NAMALWA (cell line): ENCODE results near the gene CD276.
A peak's percentile ranks its signal among the peaks of the same experiment; 100 is the strongest.
"Not testable (repeated sequence)": the region's sequence is repeated elsewhere in the genome, so short reads cannot be mapped to it uniquely, and the experiment has no call there.

Experiments used
- DNase-seq: peaks from one replicate; pipeline ENCODE4 v3.0.0-alpha.2; 2015; ENCODE audit warnings: low spot score

The CD276 gene

DNA sequence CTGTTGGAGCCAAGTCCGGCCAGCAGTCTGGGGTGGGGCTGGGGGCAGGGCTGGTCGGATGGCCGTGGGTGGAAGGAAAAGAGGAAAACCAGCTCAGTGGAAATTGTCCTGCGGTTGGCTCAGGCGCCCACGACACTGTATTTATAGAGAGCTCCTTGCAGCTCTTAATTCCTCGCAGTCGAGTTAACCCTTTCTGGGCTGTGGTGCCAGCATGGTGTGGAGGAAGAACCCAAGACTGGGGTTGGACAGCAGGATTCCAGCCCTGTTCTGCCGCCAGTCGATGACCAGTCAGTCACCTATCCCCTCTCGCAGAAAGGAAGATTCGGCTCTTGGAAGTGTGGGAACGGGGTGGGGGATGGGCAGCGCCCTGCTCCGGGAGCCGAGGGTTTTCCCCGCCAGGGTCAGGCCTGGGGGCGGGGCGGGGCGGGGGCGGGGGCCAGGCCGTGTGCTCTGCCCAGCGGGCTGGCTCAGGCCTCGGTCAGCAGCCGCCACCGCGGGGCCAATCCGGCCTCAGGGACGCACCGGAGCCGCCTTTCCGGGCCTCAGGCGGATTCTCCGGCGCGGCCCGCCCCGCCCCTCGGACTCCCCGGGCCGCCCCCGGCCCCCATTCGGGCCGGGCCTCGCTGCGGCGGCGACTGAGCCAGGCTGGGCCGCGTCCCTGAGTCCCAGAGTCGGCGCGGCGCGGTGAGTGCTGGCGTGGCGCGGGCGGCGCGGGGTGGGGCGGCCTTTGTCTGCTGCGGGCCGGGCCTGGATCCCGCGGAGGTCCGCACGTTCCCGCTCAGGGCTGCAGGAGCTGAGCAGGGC lies at the start of gene CD276:
CD276 (plus strand) TSS at position 607 of the 804 bp plus-strand sequence. CDS start 15,257 bp downstream, outside the sequence.
- DNase-seq: no peak

DNA sequence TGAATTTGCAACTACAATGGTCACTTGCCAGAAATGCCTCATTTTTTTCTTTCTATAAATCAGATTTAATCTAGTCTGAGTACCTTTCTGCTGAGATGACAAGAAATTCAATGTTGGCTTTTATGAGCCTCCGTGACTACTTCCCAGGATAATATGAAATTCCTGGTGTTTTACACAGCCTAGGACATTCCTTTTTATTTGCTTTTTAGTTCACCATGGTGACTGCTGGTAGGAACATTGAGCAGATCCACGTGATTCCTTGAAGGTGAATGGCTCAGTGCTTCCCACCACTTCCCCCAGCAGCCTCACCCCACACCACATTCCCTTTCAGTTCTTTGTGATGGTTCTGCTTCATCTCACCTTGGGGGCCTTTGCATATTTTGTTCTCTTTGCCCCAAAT lies 46.7 kb upstream of the CD276 start:
- no peak for DNase-seq

DNA sequence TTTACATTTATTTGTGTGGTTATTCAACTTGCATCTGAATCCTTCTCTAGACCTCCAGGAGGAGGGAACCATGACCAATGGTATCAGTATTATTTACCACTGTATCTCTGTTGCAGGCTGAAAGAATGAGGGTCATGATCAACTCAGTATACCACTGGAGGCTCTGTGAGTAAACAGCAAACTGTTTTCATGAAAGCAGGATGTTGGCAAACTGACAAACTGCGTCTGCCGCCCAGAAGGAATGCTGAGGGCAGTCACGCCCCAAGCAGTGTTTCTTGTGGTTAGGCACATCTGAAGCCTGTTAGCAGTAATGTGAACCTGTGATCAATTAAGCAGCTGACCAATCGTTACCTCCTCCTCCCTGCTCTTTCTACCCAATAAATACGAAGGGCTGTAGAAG lies 44.7 kb upstream of the CD276 start:
- not testable (repeated sequence) for DNase-seq

DNA sequence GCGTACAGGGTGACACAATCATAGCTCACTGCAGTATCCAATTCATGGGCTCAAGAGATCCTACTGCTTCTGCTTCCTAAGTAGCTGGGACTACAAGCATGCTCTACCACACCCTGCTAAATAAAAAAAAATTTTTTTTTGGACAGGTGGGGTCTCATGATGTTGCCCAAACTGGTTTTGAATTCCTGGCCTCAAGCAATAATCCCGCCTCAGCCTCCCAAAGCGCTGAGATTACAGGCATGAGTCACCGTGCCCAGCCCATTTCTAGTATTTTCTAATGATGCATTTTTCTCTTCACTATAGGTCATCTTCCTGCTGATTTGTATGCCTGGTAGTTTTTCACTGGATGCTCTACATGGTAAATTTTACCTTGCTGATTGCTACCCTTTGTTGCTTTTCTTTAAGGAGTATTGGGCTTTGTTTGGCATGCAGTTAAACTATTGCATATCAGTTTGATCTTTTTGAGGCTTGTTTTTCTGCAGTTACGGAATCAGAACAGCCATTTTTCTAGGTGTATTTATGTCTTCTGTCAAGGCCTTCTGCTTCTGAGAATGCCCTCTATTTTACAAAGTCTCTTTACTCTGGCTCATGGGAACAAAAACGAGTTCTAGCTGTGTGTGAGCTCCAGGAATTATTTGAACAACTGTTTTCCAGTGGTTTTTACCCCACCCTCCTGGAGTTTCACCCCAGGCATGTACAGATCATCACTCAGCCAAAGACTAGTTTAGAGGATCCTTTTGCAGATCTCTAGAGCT lies 36.7 kb upstream of the CD276 start:
- DNase-seq: no peak

DNA sequence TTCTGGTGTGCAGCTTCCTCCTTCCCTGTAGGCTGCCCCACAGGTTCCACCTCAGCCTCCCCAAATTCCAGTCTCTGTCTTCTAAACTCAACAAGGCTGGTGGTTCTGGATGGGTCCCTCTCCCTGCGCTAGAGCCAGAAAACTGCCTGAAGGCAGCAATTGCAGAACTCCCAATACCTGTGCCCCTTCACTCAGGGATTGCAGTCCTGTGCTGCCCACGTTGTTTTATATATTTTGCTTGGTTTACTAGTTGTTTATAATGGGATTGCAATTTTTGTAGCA lies 36.2 kb upstream of the CD276 start:
- DNase-seq: no peak

DNA sequence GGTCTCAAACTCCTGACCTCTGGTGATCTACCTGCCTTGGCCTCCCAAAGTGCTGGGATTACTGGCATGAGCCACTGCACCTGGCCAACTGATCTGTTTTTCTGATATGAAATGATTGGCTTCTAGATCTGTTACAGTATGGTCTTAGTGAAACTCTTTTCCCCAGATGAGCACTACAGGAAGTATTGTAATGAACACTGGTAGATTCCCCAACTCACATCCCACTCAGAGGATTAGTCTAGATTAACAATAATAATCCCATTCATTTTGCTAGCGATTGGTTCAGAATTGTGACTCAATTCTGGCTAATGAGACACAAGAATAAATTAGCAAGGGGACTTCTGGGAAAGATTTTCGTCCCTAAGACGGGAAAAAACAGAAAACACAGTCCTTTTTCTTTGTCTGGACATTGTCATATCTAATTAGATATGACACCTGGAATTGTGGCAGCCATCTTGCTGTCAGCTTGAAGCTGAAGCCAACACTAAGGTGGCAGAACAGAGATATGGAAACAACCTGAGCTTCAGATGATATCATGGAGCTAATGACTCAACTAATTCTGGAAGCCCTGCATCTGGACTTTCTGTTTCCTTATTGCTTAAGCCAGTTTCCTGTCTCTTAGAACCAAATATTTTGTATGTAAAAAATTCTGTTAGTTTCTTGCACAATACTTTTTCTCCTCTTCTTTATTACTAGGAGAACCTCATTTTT lies 33.6 kb upstream of the CD276 start:
- DNase-seq: no peak

DNA sequence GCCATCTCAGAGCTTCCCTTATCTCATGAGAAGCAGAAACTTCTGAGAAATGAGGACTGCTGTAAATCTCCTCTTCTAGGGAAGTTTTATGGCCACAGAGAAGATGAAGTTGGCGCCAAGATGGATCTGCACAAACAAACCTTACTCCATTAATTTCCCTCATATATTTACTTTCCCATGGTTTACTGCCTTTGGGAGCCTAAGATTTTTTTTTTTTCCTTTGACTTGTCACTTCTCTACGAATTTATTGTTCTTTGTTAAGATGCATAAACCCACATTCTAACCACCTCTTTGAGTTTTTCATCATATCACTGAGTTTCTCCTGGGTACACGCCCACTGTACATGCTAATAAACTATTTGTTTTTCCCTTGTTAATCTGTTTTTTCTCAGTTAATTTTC lies 29.5 kb upstream of the CD276 start:
- DNase-seq: no peak

DNA sequence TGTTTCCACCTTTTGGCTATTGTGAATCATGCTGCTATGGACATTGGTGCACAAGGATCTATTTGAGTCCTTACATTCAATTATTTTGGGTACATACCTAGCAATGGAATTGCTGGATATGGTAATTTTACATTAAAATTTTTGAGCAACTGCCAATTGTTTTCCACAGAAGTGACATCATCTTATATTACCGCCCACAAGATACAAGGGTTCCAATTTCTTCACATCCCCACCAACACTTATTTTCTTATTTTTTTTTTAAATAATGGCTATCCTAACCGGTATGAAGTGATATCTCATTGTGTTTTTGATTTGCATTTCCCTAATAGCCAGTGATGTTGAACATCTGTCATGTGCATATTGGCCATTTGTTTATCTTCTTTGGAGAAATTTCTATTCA lies 28.5 kb upstream of the CD276 start:
- no peak for DNase-seq

DNA sequence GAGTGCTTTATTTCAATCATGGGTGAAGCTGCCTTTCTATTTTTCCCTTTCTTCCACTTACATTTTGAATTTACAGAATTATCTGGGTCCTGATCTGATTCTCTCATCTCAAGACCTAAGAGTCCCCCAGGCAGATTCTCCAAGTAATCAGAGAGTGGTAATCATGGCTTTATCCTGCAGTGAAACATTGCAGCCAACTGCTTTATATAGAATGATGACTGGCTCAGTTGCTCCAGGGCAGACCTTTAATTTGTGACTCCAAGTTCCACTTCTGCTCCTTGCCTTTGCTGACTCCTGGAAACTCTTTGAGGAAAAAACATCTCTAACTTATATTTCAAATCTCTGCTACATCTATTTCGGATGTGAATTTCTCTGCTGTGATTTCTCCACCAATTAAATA lies 25.5 kb upstream of the CD276 start:
- no peak for DNase-seq

DNA sequence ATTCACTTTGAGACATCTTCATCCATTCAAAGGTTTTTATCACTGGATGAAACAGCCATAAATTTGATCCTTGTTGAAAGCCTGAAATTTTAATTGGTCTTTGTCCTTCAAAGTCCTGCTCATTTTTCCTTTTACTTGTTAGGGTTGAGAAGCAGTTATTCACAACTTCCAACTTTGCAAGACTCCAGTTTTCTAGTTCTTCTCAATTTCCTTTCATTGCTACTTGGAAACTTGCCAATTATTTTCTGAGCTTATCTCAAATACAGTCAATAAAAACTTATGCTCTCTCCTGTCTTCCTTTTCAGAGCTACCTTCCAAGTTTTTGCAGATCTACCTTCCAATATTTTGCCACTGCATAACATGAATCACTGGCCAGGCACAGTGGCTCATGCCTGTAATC lies 23.7 kb upstream of the CD276 start:
- DNase-seq: no peak

DNA sequence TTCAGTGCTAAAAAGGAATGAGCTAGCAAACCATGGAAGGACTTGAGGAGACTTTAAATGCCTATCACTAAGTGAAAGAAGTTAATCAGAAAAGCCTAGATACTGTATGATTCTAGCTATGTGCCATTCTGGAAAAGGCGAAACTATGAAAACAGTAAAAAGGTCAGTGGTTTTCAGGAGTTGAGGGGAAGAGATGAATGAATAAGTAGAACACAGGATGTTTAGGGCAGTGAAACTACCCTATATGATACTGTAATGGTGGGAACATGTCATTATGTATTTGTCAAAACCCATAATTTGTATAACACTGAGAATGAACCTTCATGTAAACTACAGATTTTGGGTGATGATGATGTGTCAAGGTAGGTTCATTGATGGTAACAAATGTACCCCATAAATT lies 9.6 kb upstream of the CD276 start:
- no peak for DNase-seq

DNA sequence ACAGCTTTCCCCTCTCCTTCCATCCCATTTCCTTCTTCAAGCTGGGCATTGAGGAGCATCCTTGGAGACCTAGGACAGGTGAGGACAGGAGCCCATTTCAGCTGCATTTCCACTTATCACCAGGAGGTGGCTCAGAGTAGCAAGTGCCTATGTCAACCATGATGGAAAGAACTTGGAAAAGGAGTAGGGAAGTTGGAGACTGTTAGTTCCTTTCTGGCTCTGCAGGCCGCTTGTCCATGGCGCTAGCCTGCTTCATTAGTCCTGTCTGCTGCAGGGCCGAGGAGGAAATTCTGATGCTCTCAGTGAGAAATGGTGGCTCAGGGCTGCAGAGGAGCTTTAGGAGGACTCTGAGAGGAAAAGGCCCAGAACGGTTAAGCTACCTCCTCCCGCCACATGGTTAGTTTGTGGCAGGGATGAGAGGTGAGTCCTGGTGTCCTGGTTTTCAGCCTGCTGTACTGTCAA lies 7.0 kb upstream of the CD276 start:
- DNase-seq: peak; percentile 49

DNA sequence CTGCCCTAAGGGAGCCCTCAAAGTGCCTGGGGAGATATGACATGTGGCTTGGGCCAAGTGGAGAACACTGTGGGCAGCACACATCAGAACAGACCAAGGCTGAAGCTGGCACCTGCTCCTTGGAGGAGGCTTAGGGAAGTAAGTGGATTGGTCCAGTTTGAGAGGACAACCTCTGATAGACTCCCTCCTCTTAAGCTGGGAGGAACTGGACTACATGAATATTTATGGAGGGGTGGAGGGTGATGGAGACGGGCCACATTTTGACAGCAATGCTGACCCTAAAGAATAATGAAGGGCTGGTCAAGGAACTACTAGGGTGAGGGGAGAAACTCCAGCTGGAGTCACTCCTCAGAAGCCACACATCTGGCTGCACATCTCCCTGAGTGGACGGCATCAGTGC lies 6.5 kb upstream of the CD276 start:
- no peak for DNase-seq

DNA sequence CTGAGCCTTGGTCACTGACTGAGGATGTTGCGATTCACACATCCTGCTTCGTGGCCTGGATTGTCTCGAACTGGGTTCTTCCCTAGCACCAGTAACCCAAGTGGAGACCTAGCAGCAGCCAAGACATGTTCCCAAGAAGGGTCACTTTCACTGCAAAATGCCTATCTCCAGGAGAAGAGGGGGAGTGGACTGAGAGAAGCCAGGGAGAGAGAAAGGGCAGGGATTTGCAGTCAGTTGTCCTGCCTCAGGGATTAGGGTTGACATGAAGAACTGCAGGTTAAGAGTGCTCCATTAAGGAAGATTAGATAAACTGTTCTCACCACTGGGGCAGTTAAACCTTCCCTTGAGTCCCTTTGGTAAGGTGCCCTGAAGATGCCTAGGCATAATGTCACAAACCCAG lies 5.7 kb upstream of the CD276 start:
- DNase-seq: no peak

DNA sequence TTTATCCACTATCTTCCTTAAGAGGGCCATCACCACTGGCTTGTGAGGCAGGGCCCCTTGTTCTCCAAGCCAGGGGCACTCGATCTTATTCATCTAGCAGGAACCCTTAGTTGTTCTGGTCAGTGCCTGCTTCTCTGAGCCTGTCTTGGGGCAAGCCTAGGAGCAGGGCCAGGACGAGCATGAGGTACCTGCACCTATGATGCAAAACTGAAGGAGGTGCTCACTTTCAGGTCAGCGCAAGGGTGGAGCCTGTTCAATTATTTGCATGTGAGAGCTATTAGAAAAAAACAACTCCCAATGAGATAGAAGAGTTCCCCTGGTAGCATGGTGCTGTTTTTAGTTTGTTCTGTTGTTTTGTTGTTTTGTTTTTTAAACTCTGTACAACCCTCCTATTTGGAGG lies 5.0 kb upstream of the CD276 start:
- DNase-seq: no peak

DNA sequence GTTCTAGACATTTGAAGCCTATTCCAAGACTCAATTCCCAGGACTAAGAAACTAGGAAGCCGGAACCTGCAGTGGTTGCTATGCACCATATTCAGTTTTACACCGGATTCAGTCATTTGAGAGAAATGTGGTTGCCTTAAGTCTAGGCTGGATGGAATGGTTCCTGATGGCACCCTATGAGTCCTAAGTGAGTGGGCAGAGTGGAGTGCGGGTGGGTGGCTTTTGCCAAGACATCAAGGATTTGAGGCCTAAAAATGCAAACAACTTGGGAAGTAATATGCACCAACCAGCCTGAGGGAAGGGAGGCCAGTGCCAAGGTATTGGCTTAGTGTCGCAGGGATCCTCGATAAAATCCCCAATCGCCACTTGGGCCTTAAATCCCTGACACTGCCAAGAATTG lies 4.2 kb upstream of the CD276 start:
- DNase-seq: no peak

DNA sequence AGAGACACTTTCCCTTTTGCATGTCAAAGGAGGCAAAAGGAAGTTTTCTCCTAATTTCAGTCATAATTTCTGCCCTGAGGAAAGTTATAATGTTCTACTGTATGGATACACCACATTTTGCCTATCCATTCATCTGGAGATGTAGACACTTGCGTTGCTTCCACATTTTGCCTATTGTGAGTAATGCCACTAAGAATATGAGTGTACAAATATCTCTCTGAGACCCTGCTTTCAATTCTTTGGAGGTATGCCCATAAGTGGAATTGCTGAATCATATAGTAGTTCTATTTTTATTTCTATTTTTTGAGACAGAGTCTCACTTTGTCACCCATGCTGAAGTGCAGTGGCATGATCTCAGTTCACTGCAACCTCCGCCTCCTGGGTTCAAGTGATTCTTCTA lies 3.6 kb upstream of the CD276 start:
- DNase-seq: no peak

DNA sequence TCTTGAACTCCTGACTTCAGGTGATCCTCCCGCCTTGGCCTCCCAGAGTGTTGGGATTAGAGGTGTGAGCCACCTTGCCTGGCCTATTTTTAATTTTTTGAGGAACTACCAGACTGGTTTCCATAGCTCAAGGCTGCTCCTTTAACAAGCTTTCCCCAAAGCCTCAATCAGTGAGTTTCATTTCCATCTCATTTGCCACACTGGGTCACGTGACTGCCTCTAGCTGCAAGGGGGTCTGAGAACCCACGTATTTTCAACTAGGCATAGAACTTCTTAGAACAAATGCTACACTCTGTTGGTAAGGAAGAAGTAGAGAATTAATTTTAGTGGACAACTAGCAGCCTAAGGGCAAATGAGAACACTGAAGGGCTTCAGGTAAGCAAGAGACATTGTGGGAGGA lies 3.1 kb upstream of the CD276 start:
- DNase-seq: no peak

DNA sequence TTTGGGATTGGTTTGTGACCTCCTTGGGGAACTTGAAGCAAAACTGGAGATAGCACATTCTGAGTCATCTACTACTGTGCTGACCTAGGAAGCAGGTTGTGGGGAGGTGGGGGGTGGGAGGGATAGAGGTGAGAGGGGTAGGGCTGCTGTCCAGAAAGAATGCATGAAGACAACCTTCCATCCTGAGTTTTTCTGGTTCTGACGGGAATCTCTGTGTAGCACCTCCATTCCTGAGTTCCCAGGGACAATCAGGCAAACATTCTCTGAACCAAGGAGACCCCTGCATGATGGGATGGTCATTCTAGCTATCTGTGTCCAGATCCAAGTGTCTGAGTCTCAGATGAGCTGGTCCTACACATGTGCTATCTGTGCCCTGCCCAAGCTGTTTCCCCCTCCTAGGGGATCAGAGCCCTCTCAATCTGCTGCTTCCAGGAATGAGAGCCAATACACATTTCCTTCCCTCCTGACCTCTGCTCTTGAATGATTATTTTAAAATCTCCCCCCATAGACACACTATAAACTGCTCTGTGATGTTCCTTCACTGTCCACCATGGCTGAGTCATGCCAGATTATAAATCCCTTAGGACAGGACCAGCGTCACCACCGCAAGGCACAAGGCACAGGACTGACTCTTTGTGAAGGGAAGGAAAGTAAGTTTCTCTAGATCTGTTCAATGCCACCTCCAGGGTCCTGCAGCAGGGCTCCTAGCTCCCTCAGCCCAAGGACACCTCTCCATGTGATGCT lies 2.2 kb upstream of the CD276 start:
- no peak for DNase-seq

DNA sequence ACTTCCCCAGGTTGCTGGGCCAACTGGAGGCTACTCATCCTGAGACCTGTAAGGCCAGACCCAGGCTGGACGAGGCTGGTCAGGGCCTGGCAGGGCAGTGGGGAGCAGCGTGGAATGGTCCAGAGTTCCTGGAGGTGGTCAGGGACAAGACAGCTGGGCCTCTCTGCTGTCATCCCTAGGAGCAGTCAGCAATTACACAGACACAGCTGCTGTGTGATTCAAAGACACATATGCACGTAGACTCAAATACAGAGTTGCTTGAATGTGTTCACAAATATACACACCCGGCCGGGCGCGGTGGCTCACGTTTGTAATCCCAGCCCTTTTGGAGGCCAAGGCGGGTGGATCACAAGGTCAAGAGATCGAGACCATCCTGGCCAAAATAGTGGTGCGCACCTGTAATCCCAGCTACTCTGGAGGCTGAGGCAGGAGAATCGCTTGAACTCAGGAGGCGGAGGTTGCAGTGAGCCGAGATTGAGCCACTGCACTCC lies 1.5 kb upstream of the CD276 start:
- no peak for DNase-seq

DNA sequence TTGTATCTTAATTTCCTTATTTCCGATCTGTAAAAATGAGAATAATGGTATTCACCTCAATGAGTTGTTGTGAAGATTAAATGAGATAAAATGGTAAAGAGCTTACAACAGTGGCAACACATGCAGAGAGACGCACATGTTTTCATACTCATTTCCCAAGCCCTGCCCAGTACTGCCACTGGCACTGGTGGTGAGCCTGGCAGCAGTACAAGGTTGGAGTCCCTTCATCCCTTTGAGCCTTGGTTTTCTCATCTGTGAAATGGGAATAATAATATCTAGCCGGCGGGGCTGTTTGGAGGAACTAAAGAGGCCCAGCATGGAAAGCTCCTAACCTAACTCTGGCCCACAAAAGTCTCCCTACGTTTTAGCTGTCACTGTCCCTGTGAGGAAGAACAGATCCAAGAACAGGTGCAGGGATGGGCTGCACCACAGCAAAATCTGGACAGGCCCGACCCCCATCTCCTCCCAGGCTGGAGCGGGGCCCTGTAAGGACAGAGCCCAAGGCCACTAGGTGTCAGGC lies 866 bp upstream of the CD276 start:
- no peak for DNase-seq
